Osteoblast (primary cell): ENCODE data around the gene MON2. TPM values are rescaled to one million over a fixed set of nuclear protein-coding genes. Genes with fewer than 3 reads are reported as not detected.
A peak's percentile ranks its signal among the peaks of the same experiment; 100 is the strongest.

Experiments used
- DNase-seq: peaks from one replicate; pipeline ENCODE4 v3.0.0; 2011; ENCODE audit warnings: low spot score, mixed read lengths; ENCODE audit not compliant: insufficient read length; ENCODE audit errors: missing footprints
- H2AFZ ChIP-seq: 2 replicates; pipeline ENCODE4 v1.6.0; 2011; ENCODE audit warnings: mild to moderate bottlenecking, low read length
- H3K27ac ChIP-seq: 2 replicates; pipeline ENCODE4 v1.5.1; 2011; ENCODE audit warnings: mild to moderate bottlenecking, low read depth, low read length, moderate library complexity
- H3K27me3 ChIP-seq: 2 replicates; pipeline ENCODE4 v1.6.0; 2012; ENCODE audit warnings: mild to moderate bottlenecking, control low read depth, inconsistent platforms, low read length, moderate library complexity; ENCODE audit not compliant: insufficient read depth
- H3K36me3 ChIP-seq: 2 replicates; pipeline ENCODE4 v1.5.1; 2011; ENCODE audit warnings: mild to moderate bottlenecking, low read length, control low read depth, moderate library complexity; ENCODE audit not compliant: insufficient read depth
- H3K4me1 ChIP-seq: 2 replicates; pipeline ENCODE4 v1.5.1; 2011; ENCODE audit warnings: mild to moderate bottlenecking, low read length, control low read depth, moderate library complexity; ENCODE audit not compliant: insufficient read depth
- H3K4me2 ChIP-seq: 2 replicates; pipeline ENCODE4 v1.6.0; 2011; ENCODE audit warnings: mild to moderate bottlenecking, low read length; ENCODE audit not compliant: insufficient read depth
- H3K4me3 ChIP-seq: fragments of 200-600 bp; sonication (generic); 3 replicates; pipeline ENCODE4 v1.5.1; 2012; ENCODE audit warnings: mild to moderate bottlenecking, low read length, inconsistent platforms; ENCODE audit not compliant: insufficient read depth
- H3K79me2 ChIP-seq: 2 replicates; pipeline ENCODE4 v1.6.0; 2012; ENCODE audit warnings: mild to moderate bottlenecking, low read length, control low read depth, inconsistent platforms; ENCODE audit not compliant: insufficient read depth
- H3K9me3 ChIP-seq: 2 replicates; pipeline ENCODE4 v1.5.1; 2011; ENCODE audit warnings: low read depth, low read length, control low read depth
- H4K20me1 ChIP-seq: 2 replicates; pipeline ENCODE4 v1.6.0; 2012; ENCODE audit warnings: mild to moderate bottlenecking, low read length, control low read depth; ENCODE audit not compliant: insufficient read depth
- total RNA-seq: library from RNA; depleted of rRNA; stranded (reverse); fragments of >200 nt; gene quantifications from 2 replicates; pipeline ENCODE4 v1.2.3, GENCODE V29; 2012
- TF ChIP-seq, protein P1 (sequence below): IDR thresholded peaks from 2 replicates; pipeline ENCODE4 v1.5.1; 2011; ENCODE audit warnings: mild to moderate bottlenecking, low read depth, low read length, moderate library complexity; ENCODE audit errors: extremely low read depth

Gene MON2
- total RNA-seq, 1 donor, result 63.0 TPM

DNA sequence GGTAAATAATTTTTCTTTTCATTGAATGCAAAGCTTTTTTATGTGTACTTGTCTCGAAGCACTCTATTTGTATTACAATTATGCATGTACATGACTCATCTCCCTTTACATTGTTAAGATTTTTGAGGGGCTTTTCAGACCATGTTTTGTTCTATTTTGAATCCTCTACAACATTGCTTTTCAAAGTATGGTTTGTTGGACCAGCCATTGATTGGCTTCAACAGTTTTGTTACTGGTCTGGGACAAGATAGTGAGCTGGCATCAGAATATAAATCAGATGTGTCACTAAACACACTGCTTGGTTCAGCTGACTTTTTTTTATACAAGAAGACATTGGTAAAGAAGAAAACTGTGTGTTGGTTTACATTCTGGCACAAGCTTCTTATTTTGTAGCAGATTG is 122.3 kb downstream of the MON2 start:
- no peak overlapping the region for H2AFZ ChIP-seq
- no peaks in the 10 kb centered on the region for H3K9me3 ChIP-seq
- peak; percentile 5 for DNase-seq
- no peaks in the 10 kb centered on the region for H3K79me2 ChIP-seq
- no peak overlapping the region for H3K4me3 ChIP-seq
- peak overlapping the region; percentile 38 for H3K27ac ChIP-seq
- H3K4me2 ChIP-seq, result peak overlapping the region; percentile 4
- H4K20me1 ChIP-seq, result no peaks in the 10 kb centered on the region
- peaks cover 8% of the 10 kb centered on the region for H3K36me3 ChIP-seq
- peaks cover 13% of the 10 kb centered on the region for H3K4me1 ChIP-seq
- TF ChIP-seq, protein P1, sequence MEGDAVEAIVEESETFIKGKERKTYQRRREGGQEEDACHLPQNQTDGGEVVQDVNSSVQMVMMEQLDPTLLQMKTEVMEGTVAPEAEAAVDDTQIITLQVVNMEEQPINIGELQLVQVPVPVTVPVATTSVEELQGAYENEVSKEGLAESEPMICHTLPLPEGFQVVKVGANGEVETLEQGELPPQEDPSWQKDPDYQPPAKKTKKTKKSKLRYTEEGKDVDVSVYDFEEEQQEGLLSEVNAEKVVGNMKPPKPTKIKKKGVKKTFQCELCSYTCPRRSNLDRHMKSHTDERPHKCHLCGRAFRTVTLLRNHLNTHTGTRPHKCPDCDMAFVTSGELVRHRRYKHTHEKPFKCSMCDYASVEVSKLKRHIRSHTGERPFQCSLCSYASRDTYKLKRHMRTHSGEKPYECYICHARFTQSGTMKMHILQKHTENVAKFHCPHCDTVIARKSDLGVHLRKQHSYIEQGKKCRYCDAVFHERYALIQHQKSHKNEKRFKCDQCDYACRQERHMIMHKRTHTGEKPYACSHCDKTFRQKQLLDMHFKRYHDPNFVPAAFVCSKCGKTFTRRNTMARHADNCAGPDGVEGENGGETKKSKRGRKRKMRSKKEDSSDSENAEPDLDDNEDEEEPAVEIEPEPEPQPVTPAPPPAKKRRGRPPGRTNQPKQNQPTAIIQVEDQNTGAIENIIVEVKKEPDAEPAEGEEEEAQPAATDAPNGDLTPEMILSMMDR, result no peak
- no peaks in the 10 kb centered on the region for H3K27me3 ChIP-seq

DNA sequence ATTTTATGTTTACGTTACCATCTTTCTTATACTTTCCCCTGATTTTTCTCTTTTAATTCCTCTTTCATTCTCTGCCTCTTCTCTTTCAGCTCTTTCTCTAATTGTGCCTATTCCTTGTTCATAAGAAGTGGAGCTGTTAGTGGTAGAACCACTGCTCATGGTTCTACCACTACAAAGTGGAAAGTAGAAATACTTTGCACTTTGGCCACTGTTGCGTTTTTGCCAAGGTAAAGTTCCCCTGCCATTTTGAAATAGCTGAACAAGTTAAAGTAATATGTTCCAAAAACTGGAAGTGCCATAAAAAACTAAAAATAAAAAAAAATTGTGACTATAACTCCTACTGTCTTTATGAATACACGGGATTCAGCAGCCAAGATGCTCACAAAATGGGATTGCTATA is 130.6 kb downstream of the MON2 start:
- peaks cover 8% of the 10 kb centered on the region for H3K79me2 ChIP-seq
- H2AFZ ChIP-seq, result no peak overlapping the region
- DNase-seq, result no peak
- no peak overlapping the region for H3K4me3 ChIP-seq
- no peaks in the 10 kb centered on the region for H3K27me3 ChIP-seq
- peaks cover 7% of the 10 kb centered on the region for H3K4me1 ChIP-seq
- H4K20me1 ChIP-seq, result no peaks in the 10 kb centered on the region
- no peak overlapping the region for H3K4me2 ChIP-seq
- H3K9me3 ChIP-seq, result no peaks in the 10 kb centered on the region
- TF ChIP-seq, protein P1, result no peak
- H3K36me3 ChIP-seq, result no peaks in the 10 kb centered on the region
- no peak overlapping the region for H3K27ac ChIP-seq

DNA sequence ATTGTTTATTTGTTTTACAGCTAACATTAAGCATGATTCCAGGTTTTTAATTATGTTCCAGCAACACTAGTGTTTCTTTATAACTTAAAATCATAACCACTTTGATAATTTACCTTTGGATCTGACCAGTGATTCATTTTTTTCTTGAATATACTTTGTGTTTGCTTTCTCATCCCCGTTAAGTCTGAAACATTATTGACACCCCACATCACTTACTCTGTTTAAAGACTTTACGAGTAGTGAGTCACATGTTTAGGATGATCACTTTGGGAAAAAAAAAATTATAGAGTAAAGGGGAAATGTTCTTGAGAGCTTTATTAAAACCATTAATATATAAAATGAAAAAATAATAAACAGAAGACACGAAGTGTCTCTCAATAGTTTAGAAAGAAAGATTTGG is 132.2 kb downstream of the MON2 start:
- no peaks in the 10 kb centered on the region for H3K27me3 ChIP-seq
- DNase-seq, result no peak

DNA sequence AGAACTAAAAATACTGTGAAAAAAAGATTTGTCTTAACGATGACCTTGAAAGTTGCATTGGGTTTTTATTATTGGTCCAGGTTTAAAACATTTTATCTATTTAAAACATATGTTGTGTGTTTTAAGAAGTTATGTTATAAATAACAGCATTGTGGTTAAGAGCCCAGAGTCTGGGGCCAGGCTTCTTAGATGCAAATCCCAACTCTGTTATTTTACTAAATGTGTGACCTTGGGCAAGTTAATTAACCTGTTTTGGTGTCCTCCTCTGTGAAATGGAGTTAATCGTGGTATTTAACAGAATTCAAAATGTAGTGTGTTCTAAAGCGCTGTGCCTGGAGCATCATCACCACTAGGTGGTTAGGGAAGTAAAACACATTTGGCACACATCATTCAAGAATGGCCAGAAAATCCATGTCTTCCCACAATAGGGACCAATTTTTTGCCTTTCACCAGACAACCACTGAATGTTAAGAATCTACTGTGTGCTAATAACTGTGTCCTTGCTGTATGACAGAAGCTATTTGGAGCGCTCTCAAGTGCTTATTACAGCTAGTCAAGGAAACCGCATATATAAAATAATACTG is 133.3 kb downstream of the MON2 start:
- H3K27me3 ChIP-seq, result no peaks in the 10 kb centered on the region
- H3K9me3 ChIP-seq, result no peaks in the 10 kb centered on the region
- H3K4me3 ChIP-seq, result no peak overlapping the region
- H2AFZ ChIP-seq, result no peak overlapping the region
- no peak for DNase-seq
- H3K27ac ChIP-seq, result no peak overlapping the region
- peaks cover 35% of the 10 kb centered on the region for H3K79me2 ChIP-seq
- TF ChIP-seq, protein P1, result peak; percentile 45
- H4K20me1 ChIP-seq, result peaks cover 3% of the 10 kb centered on the region
- H3K4me1 ChIP-seq, result peaks cover 7% of the 10 kb centered on the region
- peaks cover 3% of the 10 kb centered on the region for H3K36me3 ChIP-seq
- no peak overlapping the region for H3K4me2 ChIP-seq

More for the DNA sequence above, 132.2 kb downstream of the MON2 start:
- no peaks in the 10 kb centered on the region for H3K9me3 ChIP-seq
- H3K4me1 ChIP-seq, result peaks cover 7% of the 10 kb centered on the region
- H2AFZ ChIP-seq, result no peak overlapping the region
- no peaks in the 10 kb centered on the region for H3K36me3 ChIP-seq
- H3K4me2 ChIP-seq, result no peak overlapping the region
- no peak overlapping the region for H3K27ac ChIP-seq
- peaks cover 24% of the 10 kb centered on the region for H3K79me2 ChIP-seq
- H4K20me1 ChIP-seq, result no peaks in the 10 kb centered on the region
- TF ChIP-seq, protein P1, result no peak
- no peak overlapping the region for H3K4me3 ChIP-seq
